ENCODE data around the gene RTL9.
"Not testable (repeated sequence)": the region's sequence is repeated elsewhere in the genome, so short reads cannot be mapped to it uniquely, and the experiment has no call there.

The RTL9 gene

DNA sequence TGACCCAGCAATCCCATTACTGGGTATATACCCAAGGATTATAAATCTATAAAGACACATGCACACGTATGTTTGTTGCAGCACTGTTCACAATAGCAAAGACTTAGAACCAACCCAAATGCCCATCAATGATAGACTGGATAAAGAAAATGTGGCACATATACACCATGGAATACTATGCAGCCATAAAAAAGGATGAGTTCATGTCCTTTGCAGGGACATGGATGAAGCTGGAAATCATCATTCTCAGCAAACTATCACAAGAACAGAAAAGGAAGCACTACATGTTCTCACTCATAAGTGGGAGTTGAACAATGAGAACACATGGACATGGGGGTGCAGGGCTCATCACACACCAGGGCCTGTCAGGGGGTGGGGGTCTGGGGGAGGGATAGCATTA is 25.2 kb upstream of the RTL9 start:
- intact Hi-C loops (cut with DNase I); DNase-seq: not testable (repeated sequence)

DNA sequence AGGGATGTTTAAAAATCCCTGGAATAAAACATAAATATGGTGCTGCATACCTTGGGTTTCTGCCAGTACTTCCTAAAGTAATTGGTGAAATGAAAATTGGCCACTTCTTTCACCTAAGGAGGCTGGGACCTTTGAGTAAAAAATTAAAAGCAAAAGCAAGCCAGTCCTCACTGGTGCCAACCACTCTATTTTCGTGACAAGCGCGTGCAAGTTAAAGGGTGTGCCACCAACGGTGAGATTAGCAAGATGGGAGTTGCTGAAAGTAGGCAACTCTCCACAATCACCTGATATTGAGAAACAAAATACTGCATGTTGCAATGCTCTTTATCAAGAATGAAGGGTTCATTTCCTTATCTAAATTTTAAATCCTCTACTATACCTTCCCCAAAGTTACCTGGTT is 19.7 kb upstream of the RTL9 start:
- intact Hi-C loops (cut with DNase I): no loop called here
- no peak for DNase-seq

DNA sequence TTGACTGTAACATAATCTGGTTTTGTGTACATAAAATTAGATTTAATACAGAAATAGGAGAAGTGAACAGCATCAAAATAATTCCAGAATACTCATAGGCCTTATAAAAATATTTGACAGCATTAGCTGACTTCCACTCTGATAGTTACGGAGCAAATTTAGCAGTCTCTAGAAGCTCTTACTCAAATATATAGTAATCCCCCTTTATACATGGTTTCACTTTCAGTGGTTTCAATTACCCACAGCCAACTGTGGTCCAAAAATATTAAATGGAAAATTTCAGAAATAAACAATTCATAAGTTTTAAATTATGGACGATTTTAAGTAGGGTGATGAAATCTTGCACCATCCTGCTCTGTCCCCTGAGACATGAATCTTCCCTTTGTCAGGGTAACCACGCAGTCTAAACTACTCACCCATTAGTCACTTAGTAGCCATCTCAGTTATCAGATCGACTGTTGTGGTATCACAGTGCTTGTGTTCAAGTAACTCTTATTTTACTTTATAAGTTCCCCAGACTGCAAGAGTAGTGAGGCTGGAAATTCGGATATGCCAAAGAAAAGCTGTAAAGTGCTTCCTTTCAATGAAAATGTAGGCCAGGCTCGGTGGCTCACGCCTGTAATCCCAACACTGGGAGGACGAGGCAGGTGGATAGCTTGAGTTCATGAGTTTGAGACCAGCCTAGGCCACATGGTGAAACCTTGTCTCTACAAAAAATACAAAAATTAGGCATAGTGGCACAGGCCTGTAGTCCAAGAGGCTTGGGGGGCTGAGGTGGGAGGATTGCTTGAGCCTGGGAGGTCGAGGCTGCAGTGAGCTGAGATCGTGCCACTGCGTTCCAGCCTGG is 17.2 kb upstream of the RTL9 start:
- DNase-seq: no peak

DNA sequence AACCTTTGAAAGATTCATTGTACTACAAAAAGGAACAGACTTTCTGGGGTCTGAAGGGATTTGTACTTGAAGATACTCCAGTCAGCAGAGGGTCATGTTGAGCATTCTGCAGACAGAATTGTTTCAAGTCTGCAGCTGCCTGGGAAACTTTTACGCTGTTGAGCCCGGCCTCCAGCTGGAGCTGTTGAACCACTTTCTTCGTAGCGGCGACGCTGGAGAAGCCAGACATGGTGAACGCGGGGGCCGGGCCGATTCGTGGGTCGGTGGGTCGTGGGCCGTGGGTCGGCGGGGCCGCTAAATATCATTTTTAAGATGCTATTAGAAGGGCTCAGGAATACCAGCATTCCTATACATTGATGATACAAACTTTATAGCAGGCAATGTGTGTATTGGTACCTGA is 12.0 kb upstream of the RTL9 start:
- DNase-seq: peak in 12 of 42 donors; percentile 3 to 41 (median 9)
- intact Hi-C loops (cut with DNase I): no loop called here

More for the DNA sequence above, 17.2 kb upstream of the RTL9 start:
- intact Hi-C loops (cut with DNase I): no loop called here

DNA sequence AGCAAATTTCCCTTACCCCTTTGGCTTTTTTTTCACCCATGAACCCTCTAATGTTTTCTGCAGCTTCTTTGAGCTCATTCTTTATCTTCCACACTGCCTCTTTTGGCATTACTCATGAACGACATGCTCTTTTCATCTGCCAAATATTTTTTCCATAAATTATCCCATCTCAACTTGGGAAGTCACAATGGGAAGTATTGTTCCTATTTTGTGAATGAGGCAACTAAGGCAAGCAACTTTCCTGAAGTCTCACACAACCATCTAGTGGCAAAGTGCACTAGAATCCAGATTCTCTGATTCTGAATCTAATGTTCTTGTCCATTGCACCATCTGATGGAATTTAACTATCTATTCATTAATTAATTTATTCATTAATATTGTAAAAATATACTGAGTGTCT is 625 bp downstream of the RTL9 start:
- intact Hi-C loops (cut with DNase I): no loop called here
- peak in 2 of 42 donors; percentile 1 to 14 for DNase-seq

DNA sequence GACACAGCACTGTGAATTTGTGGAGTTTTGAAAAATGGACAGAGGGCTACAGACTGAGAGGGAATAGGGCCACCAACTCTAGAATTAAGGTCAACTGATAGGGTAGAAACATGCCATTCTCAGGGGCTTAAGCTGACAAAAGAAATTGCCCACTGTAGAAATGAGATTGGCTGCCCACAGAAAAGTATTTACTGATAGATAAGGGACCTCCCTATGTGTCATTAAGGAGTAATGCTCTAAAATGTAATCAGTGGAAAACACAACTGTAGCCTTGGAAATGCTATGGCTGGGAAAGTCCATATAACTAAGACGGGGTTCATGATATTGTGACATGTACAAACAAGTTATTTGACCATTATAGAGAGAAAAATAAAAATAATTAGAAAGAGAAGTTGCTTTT is 4.6 kb downstream of the RTL9 start:
- DNase-seq: no peak
- intact Hi-C loops (cut with DNase I): no loop called here

DNA sequence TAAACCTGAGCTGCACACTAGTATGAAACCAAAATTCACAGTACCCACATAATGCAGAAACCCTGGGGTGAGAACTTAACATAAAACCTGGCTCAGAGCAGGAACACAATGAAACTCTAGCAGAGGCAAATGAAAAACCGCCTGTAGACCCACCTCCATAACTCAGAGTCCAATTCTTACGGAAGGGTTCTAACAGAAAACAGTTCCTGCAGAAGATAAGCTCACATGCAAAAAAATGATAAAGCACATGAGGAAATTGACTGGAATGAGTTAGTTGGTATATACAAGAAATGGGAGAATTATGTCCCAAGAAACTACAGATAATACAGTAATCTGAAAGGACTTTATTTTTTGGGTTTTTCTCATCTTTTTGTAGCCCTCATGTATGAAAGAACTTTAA is 14.7 kb downstream of the RTL9 start:
- no peak for DNase-seq
- intact Hi-C loops (cut with DNase I): no loop called here

DNA sequence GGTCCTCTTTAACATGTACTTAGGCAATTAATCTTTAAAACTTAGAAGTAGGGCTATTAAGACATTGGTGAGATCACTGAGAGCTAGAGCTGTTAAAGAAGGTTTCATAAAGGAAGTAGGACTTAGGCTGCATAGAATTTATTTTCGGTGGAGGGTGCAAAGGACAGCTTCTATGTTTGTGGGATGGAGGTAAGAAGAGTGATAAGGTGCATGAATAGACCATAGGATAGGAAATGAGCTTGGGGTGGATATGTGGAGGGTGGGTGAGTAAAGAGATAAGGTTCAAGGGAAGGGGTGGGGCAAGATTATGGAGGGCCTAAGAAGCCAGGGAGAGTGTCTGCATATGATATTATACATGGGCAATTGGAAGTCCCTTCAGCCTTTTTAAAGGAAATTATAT is 15.9 kb downstream of the RTL9 start:
- no peak for DNase-seq
- intact Hi-C loops (cut with DNase I): no loop called here

DNA sequence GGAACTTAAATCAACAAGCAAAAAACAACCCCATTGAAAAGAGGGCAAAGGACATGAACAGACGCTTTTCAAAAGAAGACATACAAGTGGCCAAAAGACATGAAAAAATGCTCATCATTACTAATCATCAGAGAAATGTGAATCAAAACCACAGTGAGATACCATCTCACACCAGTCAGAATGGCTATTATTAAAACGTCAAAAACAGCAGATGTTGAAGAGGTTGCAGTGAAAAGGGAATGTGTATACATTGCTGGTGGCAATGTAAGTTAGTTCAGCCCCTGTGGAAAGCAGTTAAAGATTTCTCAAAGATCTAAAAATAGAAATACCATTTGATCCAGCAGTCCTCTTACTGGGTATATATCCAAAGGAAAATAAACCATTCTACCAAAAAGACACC is 22.6 kb downstream of the RTL9 start:
- DNase-seq: no peak
- intact Hi-C loops (cut with DNase I): no loop called here

DNA sequence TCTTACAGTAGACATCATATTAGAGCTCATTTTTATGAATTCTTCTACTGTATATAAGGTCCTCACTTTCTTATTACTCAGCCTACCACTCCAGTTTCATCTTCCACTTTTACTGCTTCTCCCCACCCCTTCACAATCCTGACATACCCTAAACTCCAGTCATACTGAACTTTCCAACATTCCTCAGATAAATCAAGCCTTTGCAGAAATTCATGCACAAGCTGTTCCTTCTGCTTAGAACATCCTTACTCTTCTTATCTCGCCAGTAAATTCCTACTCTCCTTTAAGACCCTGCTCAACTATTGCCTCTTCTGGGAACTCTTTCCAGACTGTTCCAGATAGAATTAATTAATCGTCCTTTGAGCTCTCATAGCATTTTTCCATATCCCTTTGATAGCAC is 24.8 kb downstream of the RTL9 start:
- no peak for DNase-seq
- intact Hi-C loops (cut with DNase I): no loop called here

DNA sequence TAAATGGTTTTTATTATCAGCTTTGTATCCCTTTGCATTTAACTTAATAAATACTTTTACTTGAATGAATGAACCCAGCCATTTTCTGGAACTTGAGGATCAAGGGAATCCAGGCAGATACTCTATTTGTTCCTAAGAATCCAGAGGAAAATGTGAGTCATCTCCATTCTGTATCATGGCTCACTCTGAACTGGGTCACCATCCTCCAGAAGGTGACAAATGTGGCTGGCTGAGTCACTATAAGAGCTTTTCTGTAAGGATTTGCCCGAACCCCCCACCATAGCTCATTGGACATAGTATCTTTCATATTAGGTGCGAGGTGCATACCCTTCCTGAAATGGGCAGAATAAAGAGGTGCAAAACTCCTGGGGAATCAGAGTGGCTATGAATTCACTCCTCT is 25.8 kb downstream of the RTL9 start:
- peak in 12 of 42 donors; percentile 2 to 45 (median 12) for DNase-seq
- intact Hi-C loops (cut with DNase I): no loop called here

DNA sequence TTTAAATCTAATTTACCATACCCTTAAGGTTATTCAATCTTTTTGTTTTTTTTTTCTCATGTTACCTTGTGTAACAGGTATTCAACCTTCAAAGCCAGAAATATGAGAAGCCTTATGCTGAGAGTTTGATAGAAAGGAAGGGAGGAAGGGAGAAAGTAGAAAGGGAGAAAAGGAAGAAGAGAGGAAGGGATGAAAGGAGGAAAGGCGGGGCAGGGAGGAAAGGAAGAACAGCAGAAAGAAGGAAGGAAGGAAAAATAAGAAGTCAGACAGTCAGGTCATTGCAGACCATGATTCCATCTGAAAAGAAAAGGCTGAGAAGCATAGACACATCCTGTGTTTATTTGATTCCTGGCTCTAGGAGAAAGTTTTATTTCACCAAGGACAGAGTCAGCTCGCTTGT is 30.9 kb downstream of the RTL9 start:
- no peak for DNase-seq
- intact Hi-C loops (cut with DNase I): no loop called here

DNA sequence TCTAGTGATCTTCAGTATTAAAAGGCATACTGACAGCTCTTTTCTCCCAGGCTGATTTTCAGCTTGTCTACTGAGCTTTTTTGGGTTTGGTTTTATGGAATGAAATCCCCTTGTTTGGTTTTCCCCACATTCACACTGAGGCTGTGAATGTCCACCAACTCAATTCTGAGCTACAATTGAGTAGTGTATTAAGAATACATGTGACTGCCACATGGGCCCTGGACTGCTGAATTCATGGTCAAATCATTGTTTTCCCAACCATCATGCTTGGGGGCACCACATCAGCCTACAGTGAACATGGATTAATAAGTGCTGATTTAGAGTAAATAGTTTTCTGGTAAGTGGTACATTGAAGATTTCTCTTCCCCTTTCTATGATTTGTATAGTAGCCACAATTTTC is 32.4 kb downstream of the RTL9 start:
- no peak for DNase-seq
- intact Hi-C loops (cut with DNase I): no loop called here

DNA sequence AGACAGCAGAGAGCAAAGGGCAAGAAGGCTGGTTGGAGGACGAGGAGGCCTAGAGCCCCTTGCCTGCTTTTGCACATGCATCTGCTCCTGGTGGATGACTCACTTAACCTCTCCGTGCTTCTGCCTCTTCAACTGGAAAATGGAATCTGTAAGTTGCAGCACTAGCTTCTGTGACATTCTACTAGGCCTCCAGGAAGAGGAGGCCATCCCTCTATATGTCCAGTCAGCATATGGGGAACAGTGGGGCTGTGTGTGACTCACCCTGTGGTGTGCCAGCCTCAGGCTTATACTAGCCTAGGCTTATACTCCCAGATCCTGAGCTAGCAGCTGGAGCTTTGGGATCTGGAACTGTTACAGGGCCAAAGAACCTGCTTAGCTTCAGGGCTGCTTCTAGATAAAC is 36.0 kb downstream of the RTL9 start:
- intact Hi-C loops (cut with DNase I): no loop called here
- DNase-seq: no peak

DNA sequence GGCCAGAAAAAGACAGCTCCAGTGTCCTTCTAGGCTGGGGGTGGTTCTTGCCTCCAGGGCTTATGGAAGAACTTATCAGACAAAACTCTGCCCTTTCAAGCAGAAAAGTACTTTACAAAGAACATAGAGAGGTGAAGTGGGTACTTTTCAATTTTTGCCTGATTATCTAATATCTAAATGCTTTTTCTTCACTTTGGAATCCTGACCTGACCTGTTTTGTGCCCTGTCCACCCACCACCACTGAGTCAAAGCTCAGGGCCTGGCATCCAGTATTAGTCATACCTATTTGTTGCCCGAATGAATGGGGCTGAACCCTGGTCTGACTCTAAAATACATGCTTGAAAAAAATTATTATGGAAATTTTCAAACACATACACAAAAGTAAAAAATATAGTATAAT is 37.2 kb downstream of the RTL9 start:
- intact Hi-C loops (cut with DNase I): no loop called here
- DNase-seq: no peak

DNA sequence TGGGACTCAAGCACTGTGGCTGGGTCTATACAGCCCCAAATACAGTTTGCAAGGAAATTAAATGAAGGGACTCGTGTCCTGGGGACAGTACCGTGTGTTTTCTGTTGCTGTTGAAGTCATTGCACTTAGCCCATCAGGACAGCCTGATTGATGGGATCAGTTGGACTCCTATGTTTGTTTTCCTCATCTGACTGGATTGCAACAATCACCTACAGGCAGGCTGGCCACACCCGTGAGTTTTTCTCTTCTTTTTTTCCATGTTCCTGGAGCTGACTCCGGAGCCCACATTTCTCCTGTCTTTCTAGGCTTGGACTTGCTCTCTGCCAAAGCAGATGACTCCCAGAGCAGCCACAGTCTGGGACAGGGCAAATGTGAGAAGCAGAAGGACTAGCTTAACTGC is 38.1 kb downstream of the RTL9 start:
- DNase-seq: no peak
- intact Hi-C loops (cut with DNase I): no loop called here

DNA sequence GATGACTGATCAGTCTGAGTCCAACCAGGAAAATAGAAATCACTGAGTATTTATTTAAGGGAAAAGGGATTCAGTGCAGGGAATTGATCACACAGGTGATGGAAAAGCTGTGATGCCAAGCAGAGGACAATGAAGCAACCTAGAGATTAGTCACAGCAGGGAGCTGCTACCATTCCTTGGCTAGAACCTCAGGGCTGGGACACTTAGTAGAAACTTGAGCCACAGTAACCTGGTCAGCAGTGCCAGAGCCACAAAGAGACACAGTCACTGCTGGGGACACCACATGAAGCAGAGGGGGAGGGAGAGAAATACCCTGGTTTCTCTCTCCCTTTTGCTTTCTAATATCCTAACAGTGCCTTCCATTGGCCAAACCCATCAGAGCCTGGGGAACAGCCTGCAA is 38.7 kb downstream of the RTL9 start:
- intact Hi-C loops (cut with DNase I): no loop called here

DNA sequence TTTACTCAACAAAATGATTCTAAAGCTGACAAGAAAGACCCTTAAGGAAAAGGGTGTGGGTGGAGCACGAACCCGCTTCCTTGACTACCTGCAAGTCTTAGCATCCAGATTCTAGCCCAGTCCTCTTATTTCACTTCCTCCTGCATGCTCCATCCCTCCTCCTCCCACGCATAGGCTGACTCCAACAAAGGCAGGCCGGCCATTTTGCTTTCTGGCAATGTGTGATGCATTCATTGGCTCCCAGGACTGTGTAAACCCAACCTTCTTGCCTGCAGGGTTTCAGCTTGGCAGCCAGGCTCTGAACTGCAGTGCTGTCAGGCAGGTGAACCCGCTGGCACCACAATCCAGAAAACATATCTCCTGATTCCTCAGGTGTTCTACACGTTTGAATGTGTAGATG is 39.3 kb downstream of the RTL9 start:
- intact Hi-C loops (cut with DNase I): no loop called here

More for the DNA sequence above, 38.7 kb downstream of the RTL9 start:
- no peak for DNase-seq

DNA sequence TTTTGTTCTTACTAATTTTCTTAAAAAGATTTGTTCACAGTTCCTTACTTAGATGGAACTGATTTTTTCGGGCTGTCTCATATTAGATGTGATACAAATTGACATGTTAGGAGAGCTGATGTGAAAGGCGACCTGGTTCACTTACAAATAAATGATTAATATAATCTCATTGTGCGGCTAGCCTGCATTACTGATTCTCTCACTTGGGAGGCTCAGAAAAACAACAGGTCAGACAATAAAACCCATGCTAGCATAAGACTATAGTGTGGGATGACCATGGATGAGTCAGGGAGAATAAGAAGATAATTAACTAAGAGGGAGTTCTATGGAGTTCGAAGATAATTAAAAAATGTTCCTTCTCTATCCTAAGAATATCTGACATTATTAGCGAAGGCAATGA is 40.8 kb downstream of the RTL9 start:
- intact Hi-C loops (cut with DNase I): no loop called here

More for the DNA sequence above, 39.3 kb downstream of the RTL9 start:
- no peak for DNase-seq

DNA sequence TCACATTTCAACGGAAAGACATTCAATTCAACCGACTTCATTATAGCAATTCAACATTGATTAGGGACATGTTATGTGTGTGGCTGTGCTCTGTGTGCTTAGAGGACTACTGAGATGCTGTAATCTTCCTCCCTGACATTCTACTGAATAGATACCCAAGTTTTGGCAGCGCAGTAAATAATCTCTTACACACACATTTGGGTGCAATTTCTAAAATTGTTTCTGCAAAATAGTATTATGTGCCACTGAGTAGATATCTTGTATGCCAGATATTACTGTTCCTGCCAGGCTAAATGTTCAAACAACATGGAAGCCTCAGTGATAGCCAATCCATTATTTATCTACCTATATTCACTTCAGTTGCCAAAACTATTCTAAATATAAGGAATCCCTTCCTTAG is 41.3 kb downstream of the RTL9 start:
- intact Hi-C loops (cut with DNase I): no loop called here
- DNase-seq: no peak

More for the DNA sequence above, 40.8 kb downstream of the RTL9 start:
- no peak for DNase-seq

DNA sequence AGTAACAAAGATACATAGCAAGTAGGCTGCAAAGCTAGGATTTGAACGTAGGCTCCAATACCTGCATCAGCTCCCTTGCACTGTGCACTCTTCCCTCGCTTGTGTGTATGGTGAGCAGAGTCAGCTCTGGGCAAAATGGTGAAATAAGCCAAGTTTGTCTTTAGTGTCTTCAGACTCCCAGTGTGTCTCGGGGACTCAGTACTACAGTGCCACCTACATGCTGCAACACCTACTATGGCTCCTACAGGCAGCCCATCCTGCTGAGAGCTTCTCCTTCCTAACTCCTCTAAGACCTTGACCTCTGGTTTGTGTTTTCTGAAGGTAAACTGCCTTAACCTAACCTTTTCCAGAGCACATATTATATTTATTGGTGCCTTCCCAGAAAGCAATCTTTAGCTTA is 42.5 kb downstream of the RTL9 start:
- no peak for DNase-seq
- intact Hi-C loops (cut with DNase I): no loop called here
